Stimulated activated CD4-positive, alpha-beta T cell treated with anti-CD3 and anti-CD28 coated beads, Interleukin-2, amount 100 ng/mL, for 48 hours (primary cell): Measurements from ENCODE around the gene CSAG2.
"Not testable (repeated sequence)": the region's sequence is repeated elsewhere in the genome, so short reads cannot be mapped to it uniquely, and the experiment has no call there.

ENCODE experiments used
- DNase-seq, 2 donors: peaks; one replicate each; pipeline ENCODE4 v3.0.0-alpha.2; 2020

The CSAG2 gene, protein sequence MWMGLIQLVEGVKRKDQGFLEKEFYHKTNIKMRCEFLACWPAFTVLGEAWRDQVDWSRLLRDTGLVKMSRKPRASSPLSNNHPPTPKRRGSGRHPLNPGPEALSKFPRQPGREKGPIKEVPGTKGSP

DNA sequence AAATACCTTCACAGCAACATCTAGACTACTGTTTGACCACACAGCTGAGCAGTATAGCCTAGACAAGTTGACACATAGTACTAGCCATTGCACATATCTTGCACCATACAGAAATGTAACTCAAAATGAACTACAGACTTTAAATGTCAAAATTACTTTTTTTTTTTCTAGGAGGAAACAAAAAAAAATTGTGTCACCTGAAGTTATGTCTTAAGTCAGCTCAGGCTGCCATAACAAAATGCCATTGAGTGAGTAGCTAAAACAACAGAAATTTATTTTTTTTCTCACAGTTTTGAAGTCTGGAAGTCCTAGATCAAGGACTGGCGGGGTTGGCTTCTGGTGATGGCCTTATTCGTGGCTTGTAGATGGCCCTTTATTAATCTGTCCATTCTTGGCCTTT, at the start of gene CSAG2:
CSAG2 (minus strand) TSS at position 101 of the 400 bp plus-strand sequence. CDS start 161 bp downstream, outside the sequence.
- DNase-seq, result not testable (repeated sequence)

DNA sequence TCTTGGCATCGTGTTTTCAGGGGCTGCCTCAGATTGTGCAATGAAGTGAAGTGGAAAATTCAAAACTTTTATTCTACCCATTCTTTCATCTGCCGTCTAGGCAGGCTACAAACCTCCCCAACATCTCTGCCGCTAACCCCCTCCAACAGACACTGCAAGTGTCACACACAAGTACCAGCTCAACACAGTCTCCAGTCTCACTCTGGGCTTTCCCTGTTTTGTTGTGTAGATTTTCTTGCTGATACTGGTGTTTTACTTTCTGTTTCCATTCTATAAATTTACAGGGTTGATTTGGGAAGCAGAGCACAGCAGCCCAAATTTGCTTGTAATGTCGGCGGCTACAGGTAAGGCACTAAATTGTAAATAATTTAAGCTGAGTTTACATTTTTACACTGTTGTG, 45.8 kb upstream of the CSAG2 start:
- DNase-seq, result not testable (repeated sequence)

DNA sequence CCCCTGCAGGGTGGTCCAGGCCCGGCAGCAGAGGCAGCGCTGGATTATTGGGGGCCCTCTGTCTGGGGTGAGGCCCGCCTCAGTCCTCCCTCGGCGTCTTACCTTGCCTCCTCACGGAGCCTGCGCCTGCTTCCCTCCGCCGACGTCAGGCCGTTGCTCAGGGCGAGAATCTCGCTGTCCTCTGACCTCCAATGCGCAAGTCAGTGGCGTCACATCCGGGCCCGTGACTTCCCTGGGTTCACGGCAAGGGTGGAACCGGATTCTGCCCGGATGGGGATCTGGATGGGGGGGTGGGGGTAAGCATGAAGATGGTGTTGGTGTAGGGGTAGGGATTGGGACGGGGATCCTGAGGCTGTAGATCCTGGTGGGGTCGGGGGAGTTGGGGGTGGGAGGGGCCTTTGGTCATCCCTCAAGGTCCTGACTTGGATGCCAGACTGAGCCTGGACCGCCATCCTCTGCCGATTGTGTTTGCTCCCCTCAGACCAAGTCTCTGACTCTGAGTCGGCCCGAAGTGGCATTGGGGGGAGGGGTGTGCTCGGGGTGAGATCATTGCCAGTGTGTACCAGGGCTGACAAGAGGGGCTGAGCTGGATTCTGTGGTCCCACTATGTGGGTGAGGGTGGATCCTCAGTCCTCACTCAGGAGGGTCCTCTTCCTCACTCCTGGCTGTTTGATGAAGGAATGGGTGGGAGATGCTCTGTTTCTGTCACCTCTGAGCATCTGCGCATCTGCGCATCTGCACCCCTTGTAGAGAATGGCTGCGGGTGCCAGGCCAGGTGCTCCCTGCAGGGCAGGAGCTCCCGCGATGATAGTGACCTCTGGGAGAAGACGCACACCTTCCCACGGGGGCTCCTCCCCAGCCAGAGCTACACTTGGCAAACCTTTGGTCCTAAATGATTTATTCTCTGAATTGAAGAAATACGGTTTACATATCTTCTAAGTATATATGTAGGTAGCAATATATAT, 44.9 kb upstream of the CSAG2 start, which contains the start of gene MAGEA2:
MAGEA2 (minus strand) TSS at position 157 of the 965 bp plus-strand sequence. CDS start 2,479 bp downstream, outside the sequence.
- not testable (repeated sequence) for DNase-seq

DNA sequence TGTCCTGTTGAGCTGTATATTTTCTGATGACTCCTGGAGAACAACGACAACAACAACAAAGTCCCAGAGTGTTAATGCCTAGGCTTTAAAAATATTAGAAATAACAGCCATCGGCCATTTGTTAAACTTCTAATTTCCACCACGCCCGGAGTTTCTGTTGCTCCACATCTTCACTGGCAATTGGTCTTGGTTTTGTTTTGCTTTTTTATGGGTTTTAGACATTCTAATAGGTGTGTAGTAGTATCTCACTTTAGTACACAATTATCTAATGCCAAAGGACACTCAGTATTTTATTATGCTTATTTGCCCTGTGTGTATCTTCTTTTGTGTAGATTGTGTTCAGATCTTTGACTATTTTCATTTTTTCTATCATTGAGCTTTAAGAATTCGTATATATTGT, 29.5 kb upstream of the CSAG2 start:
- DNase-seq, result no peak

DNA sequence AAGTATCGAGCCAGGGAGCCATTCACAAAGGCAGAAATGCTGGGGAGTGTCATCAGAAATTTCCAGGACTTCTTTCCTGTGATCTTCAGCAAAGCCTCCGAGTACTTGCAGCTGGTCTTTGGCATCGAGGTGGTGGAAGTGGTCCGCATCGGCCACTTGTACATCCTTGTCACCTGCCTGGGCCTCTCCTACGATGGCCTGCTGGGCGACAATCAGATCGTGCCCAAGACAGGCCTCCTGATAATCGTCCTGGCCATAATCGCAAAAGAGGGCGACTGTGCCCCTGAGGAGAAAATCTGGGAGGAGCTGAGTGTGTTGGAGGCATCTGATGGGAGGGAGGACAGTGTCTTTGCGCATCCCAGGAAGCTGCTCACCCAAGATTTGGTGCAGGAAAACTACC, 27.5 kb upstream of the CSAG2 start:
- DNase-seq, result not testable (repeated sequence)

DNA sequence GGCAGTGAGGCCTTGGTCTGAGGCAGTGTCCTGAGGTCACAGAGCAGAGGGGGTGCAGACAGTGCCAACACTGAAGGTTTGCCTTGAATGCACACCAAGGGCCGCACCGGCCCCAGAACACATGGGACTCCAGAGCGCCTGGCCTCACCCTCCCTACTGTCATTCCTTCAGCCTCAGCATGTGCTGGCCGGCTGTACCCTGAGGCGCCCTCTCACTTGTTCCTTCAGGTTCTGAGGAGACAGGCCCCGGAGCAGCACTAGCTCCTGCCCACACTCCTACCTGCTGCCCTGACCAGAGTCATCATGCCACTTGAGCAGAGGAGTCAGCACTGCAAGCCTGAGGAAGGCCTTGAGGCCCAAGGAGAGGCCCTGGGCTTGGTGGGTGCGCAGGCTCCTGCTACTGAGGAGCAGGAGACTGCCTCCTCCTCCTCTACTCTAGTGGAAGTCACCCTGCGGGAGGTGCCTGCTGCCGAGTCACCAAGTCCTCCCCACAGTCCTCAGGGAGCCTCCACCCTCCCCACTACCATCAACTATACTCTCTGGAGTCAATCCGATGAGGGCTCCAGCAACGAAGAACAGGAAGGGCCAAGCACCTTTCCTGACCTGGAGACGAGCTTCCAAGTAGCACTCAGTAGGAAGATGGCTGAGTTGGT, 26.9 kb upstream of the CSAG2 start:
- DNase-seq, result no peak

DNA sequence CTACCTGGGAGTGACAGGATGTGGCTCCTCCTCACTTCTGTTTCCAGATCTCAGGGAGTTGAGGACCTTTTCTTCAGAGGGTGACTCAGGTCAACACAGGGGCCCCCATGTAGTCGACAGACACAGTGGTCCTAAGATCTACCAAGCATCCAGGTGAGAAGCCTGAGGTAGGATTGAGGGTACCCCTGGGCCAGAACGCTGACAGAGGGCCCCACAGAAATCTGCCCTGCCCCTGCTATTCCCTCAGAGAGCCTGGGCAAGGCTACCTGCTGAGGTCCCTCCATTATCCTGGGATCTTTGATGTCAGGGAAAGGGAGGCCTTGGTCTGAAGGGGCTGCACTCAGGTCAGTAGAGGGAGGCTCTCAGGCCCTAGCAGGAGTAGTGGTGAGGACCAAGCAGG, 26.0 kb upstream of the CSAG2 start:
- DNase-seq, result no peak

DNA sequence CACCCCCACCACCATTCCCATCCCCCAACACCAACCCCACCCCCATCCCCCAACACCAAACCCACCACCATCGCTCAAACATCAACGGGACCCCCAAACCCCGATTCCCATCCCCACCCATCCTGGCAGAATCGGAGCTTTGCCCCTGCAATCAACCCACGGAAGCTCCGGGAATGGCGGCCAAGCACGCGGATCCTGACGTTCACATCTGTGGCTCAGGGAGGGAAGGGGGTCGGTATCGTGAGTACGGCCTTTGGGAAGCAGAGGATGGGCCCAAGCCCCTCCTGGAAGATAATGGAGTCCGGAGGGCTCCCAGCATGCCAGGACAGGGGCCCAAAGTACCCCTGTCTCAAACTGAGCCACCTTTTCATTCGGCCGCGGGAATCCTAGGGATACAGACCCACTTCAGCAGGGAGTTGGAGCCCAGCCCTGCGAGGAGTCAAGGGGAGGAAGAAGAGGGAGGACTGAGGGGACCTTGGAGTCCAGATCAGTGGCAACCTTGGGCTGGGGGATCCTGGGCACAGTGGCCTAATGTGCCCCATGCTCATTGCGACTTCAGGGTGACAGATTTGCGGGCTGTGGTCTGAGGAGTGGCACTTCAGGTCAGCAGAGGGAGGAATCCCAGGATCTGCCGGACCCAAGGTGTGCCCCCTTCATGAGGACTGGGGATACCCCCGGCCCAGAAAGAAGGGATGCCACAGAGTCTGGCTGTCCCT, 25.2 kb upstream of the CSAG2 start:
- not testable (repeated sequence) for DNase-seq

DNA sequence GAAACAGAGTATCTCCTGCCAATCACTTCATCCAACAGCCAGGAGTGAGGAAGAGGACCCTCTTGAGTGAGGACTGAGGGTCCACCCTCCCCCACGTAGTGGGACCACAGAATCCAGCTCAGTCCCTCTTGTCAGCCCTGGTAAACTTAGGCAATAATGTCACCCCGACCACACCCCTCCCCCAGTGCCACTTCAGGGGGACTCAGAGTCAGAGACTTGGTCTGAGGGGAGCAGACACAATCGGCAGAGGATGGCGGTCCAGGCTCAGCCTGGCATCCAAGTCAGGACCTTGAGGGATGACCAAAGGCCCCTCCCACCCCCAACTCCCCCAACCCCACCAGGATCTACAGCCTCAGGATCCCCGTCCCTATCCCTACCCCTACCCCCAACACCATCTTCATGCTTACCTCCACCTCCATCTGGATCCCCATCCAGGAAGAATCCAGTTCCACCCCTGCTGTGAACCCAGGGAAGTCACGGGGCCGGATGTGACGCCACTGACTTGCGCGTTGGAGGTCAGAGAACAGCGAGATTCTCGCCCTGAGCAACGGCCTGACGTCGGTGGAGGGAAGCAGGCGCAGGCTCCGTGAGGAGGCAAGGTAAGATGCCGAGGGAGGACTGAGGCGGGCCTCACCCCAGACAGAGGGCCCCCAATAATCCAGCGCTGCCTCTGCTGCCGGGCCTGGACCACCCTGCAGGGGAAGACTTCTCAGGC, 24.3 kb upstream of the CSAG2 start, which contains the start of the genes CSAG1 and MAGEA12:
CSAG1 (minus strand) TSS at position 461 of the 715 bp plus-strand sequence. CDS start 1,261 bp downstream, outside the sequence.
MAGEA12 (plus strand) TSS at position 497 of the 715 bp plus-strand sequence. CDS start 2,405 bp downstream, outside the sequence.
- no peak for DNase-seq

DNA sequence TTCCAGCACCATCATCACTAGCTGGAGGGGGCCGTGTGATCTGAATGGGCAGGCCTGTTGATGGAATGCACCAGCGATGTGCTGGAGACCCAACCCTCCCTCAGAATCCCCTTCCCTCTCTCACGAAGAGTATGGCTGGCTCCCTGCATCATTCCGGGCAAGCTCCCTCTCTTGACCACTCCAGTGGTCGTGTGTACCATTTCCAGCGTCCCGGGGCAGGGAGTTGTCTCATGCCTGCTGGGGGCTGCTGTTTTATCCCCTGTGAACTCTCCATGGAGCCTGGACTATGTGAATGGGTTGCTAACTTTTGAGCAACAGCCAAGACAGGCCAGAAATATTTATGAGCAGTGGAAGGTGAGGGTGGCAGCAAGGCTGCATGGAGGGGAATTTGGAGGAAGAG, 16.3 kb upstream of the CSAG2 start:
- DNase-seq, result no peak

DNA sequence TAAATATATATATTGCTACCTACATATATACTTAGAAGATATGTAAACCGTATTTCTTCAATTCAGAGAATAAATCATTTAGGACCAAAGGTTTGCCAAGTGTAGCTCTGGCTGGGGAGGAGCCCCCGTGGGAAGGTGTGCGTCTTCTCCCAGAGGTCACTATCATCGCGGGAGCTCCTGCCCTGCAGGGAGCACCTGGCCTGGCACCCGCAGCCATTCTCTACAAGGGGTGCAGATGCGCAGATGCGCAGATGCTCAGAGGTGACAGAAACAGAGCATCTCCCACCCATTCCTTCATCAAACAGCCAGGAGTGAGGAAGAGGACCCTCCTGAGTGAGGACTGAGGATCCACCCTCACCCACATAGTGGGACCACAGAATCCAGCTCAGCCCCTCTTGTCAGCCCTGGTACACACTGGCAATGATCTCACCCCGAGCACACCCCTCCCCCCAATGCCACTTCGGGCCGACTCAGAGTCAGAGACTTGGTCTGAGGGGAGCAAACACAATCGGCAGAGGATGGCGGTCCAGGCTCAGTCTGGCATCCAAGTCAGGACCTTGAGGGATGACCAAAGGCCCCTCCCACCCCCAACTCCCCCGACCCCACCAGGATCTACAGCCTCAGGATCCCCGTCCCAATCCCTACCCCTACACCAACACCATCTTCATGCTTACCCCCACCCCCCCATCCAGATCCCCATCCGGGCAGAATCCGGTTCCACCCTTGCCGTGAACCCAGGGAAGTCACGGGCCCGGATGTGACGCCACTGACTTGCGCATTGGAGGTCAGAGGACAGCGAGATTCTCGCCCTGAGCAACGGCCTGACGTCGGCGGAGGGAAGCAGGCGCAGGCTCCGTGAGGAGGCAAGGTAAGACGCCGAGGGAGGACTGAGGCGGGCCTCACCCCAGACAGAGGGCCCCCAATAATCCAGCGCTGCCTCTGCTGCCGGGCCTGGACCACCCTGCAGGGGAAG, 5.0 kb upstream of the CSAG2 start, which contains the start of gene MAGEA2B:
MAGEA2B (plus strand) TSS at position 814 of the 973 bp plus-strand sequence. CDS start 2,479 bp downstream, outside the sequence.
- DNase-seq, result not testable (repeated sequence)

DNA sequence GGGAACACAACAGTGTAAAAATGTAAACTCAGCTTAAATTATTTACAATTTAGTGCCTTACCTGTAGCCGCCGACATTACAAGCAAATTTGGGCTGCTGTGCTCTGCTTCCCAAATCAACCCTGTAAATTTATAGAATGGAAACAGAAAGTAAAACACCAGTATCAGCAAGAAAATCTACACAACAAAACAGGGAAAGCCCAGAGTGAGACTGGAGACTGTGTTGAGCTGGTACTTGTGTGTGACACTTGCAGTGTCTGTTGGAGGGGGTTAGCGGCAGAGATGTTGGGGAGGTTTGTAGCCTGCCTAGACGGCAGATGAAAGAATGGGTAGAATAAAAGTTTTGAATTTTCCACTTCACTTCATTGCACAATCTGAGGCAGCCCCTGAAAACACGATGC, 4.1 kb upstream of the CSAG2 start:
- DNase-seq, result not testable (repeated sequence)

DNA sequence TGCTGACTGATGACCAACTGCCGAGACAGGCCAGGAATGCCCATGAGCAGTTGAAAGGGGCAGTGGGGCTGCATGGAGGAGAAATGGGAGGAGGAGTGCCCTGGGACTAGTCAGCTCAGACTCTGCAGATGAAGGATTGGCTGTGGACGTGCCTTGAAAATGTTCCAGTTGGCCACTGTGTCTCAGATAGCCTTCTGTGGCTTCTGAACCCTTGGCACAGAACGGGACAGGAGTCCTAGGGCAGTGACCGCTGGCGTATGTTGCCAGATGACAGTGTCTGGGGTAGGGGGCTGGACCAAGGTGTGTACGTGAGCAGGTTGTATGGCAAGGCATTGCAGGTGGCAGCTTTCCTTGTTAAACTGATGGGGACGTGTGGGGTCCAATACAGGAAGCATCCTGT, 2.6 kb downstream of the CSAG2 start:
- not testable (repeated sequence) for DNase-seq

DNA sequence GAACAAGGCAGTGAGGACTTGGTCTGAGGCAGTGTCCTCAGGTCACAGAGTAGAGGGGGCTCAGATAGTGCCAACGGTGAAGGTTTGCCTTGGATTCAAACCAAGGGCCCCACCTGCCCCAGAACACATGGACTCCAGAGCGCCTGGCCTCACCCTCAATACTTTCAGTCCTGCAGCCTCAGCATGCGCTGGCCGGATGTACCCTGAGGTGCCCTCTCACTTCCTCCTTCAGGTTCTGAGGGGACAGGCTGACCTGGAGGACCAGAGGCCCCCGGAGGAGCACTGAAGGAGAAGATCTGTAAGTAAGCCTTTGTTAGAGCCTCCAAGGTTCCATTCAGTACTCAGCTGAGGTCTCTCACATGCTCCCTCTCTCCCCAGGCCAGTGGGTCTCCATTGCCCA, 8.7 kb downstream of the CSAG2 start:
- not testable (repeated sequence) for DNase-seq

DNA sequence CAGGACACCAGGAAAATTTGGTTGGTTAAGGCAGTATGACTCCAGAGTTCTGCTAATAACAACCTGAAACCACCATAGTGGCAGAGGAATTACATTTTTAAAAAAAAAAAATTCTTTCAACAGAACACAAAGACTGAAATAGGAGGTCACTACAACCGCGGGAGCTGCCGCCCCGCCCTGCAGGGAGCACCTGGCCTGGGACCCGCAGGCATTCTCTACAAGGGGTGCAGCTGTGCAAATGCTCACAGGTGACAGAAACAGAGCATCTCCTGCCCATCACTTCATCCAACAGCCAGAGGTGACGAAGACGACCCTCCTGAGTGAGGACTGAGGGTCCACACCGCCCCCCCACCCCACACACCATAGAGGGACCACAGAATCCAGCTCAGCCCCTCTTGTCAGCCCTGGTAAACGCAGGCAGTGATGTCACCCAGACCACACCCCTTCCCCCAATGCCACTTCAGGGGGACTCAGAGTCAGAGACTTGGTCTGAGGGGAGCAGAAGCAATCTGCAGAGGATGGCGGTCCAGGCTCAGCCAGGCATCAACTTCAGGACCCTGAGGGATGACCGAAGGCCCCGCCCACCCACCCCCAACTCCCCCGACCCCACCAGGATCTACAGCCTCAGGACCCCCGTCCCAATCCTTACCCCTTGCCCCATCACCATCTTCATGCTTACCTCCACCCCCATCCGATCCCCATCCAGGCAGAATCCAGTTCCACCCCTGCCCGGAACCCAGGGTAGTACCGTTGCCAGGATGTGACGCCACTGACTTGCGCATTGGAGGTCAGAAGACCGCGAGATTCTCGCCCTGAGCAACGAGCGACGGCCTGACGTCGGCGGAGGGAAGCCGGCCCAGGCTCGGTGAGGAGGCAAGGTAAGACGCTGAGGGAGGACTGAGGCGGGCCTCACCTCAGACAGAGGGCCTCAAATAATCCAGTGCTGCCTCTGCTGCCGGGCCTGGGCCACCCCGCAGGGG, 10.8 kb downstream of the CSAG2 start, which contains the start of gene MAGEA3:
MAGEA3 (plus strand) TSS at position 843 of the 980 bp plus-strand sequence. CDS start 2,039 bp downstream, outside the sequence.
- DNase-seq, result not testable (repeated sequence)

DNA sequence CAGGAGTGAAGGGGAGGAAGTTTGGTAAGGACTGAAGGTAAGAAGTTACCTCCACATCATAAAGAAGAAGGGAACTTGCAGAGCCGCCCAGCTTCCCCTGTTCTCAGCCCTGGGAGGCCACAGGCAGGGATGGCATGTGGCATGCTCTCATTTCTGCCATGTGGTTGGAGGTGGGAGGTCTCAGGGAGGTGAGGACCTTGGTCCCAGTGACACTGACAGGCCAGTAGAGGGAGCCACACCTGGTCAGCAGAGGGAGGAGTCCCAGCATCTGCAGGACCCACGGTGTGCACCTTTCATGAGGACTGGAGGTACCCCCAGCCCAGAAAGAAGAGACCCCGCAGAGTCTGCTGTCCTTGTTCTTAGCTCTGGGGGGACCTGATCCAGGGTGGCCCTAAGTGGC, 28.1 kb downstream of the CSAG2 start:
- DNase-seq, result not testable (repeated sequence)

DNA sequence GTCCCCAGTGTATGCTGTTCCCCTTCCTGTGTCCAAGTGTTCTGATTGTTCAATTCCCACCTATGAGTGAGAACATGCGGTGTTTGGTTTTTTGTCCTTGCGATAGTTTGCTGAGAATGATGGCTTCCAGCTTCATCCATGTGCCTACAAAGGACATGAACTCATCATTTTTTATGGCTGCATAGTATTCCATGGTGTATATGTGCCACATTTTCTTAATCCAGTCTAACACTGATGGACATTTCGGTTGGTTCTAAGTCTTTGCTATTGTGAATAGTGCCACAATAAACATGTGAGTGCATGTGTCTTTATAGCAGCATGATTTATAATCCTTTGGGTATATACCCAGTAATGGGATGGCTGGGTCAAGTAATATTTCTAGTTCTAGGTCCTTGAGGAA, 34.4 kb downstream of the CSAG2 start:
- DNase-seq, result not testable (repeated sequence)

DNA sequence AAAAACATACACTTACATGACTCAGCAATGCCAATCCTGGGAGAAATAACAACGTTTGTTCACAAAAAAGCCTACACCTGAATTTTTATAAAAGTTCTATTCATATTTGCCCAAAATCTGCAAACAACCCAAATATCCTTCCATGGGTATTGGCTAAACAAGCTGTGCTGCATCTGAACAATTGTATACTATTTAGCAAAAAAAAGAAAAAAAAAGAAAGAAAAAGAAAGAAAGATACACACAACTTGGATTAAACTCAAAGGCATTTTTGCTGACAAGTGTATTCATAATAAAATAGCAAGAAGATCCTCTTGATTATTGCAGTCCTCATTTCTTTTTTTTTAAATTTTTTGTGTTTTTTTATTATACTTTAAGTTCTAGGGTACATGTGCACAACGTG, 34.9 kb downstream of the CSAG2 start:
- no peak for DNase-seq

DNA sequence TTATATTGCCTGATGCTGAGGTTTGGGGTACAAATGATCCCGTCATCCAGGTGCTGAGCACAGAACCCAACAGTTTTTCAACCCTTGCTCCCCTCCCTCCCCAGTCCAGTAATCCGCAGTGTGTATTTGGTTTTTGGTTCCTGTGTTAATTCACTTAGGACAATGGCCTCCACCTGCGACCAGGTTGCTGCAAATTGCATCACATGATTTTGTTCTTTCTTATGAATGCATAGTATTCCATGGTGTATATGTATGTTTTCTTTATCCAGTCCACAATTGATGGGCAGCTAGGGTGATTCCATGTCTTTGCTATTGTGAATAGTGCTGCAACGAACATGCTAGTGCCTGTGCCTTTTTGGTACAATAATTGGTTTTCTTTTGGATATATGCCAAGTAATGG, 46.0 kb downstream of the CSAG2 start:
- no peak for DNase-seq
